Brain pericyte (primary cell): ENCODE results near the gene ARGLU1.

Experiments
- DNase-seq: peaks from one replicate; pipeline ENCODE4 v3.0.0-alpha.2; 2012; ENCODE audit warnings: low read depth, low spot score

Gene ARGLU1

GRCh38 chr13:106503730-106504453, 64.0 kb downstream of the ARGLU1 start:
- DNase-seq, result no peak

GRCh38 chr13:106503272-106503671, 64.7 kb downstream of the ARGLU1 start:
- no peak for DNase-seq

- DNase-seq, result no peak
These were observed 67.5 kb downstream of the ARGLU1 start for GRCh38 chr13:106500445-106500844.

- no peak for DNase-seq
These were observed 68.0 kb downstream of the ARGLU1 start for GRCh38 chr13:106499896-106500295.

GRCh38 chr13:106499113-106499512, 68.8 kb downstream of the ARGLU1 start:
- no peak for DNase-seq

- DNase-seq, result no peak
These were observed 69.4 kb downstream of the ARGLU1 start for GRCh38 chr13:106498571-106498970.

GRCh38 chr13:106498158-106498557, 69.8 kb downstream of the ARGLU1 start:
- DNase-seq, result no peak

- no peak for DNase-seq
These were observed 70.9 kb downstream of the ARGLU1 start for GRCh38 chr13:106497079-106497478.

- no peak for DNase-seq
These were observed 71.6 kb downstream of the ARGLU1 start for GRCh38 chr13:106496072-106496997.

- no peak for DNase-seq
These were observed 73.0 kb downstream of the ARGLU1 start for GRCh38 chr13:106494936-106495335.

- no peak for DNase-seq
These were observed 73.4 kb downstream of the ARGLU1 start for GRCh38 chr13:106494506-106494905.

GRCh38 chr13:106493533-106494220, 74.3 kb downstream of the ARGLU1 start:
- no peak for DNase-seq

GRCh38 chr13:106492588-106493475, 75.1 kb downstream of the ARGLU1 start:
- DNase-seq, result no peak

GRCh38 chr13:106491928-106492587, 75.9 kb downstream of the ARGLU1 start:
- DNase-seq, result no peak
